Right kidney (tissue), 1 donor: ENCODE results near the gene ARPC1A.
"Not testable (repeated sequence)": the region's sequence is repeated elsewhere in the genome, so short reads cannot be mapped to it uniquely, and the experiment has no call there.

Source experiments
- DNase-seq: peaks from one replicate; pipeline ENCODE4 v3.0.0-alpha.2; 2016

The ARPC1A gene

GRCh38 chr7:99408379-99409191 is 82.9 kb downstream of the ARPC1A start, which contains the start of the genes BUD31 and PDAP1:
TSS of gene BUD31 (plus strand) at chr7:99408969. CDS start at chr7:99411093, 2,124 bp downstream.
TSS of gene PDAP1 (minus strand) at chr7:99408597. CDS start at chr7:99408548, 49 bp downstream.
- DNase-seq, result peak; percentile 100

- no peak for DNase-seq
These were observed 83.5 kb downstream of the ARPC1A start for GRCh38 chr7:99409192-99409572.

GRCh38 chr7:99409806-99410205 is 84.1 kb downstream of the ARPC1A start:
- no peak for DNase-seq

GRCh38 chr7:99410635-99411034 is 84.9 kb downstream of the ARPC1A start:
- DNase-seq, result no peak

- DNase-seq, result not testable (repeated sequence)
These were observed 89.9 kb downstream of the ARPC1A start for GRCh38 chr7:99415513-99416127.
